Ovary (tissue), 3 donors: ENCODE results near the gene PATJ.

Experiments used
- CTCF ChIP-seq, 3 donors: fragments of 450-650 bp in 2 of 3; fragments of 200-600 bp in 1 of 3; IDR thresholded peaks; one replicate each; pipeline versions ENCODE4 v1.5.1 to v1.8.0; 2016 to 2022; ENCODE audit warnings: antibody characterized with exemption in 3 of 3, mild to moderate bottlenecking in 1 of 3
- POLR2A ChIP-seq: fragments of 450-650 bp; IDR thresholded peaks from one replicate; pipeline ENCODE4 v1.6.1; 2017; ENCODE audit warnings: antibody characterized with exemption, mild to moderate bottlenecking, moderate library complexity
- donor health status: DM: no; HTN: no; CAD: no.

DNA sequence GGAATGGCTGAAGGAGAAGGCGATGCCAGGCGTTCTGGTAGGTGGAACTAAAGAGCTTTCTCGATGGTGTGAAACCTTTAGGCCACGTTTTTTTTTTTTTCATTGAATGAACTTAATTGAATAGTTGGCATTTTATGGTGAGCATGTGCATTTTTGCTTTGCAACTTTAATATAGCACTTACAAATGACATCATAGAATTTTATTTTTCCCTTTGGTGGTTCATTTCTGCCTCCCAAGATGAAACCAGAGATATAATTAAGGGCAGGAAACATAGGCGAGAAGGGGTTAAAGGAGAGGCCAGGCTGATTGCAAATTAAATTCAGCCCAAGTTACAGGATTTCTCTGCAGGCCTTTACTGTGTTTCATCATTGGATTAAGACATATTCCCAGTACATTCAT is 366.8 kb downstream of the PATJ start:
- TF ChIP-seq POLR2A (no peak), CTCF (IDR thresholded peaks at IDR 0.05) (no peak)
